HepG2 (cell line): ENCODE measurements around the gene ABHD17C.

Experiments
- IKZF4 ChIP-seq: sonication (generic); formaldehyde crosslinking; IDR thresholded peaks from 2 replicates; pipeline ENCODE4 v1.5.1; 2020; ENCODE audit warnings: borderline replicate concordance, mild to moderate bottlenecking, low read depth, missing genetic modification reagents; ENCODE audit errors: not compliant biosample characterization
- NR3C1 ChIP-seq: sonication (generic); formaldehyde crosslinking; IDR thresholded peaks from 2 replicates; pipeline ENCODE4 v1.4.0; 2020; ENCODE audit warnings: missing genetic modification reagents
- RFXAP ChIP-seq: sonication (generic); formaldehyde crosslinking; IDR thresholded peaks from 2 replicates; pipeline ENCODE4 v1.4.0; 2020; ENCODE audit warnings: missing genetic modification reagents, borderline replicate concordance
- SP4 ChIP-seq: sonication (generic); formaldehyde crosslinking; IDR thresholded peaks from 2 replicates; pipeline ENCODE4 v1.8.1; 2023; ENCODE audit warnings: mild to moderate bottlenecking, missing genetic modification reagents
- ZBTB2 ChIP-seq: sonication (generic); formaldehyde crosslinking; IDR thresholded peaks from 2 replicates; pipeline ENCODE4 v1.8.0; 2022; ENCODE audit warnings: low read depth, missing genetic modification reagents

- no peak for TF ChIP-seq NR3C1 (CRISPR knock-in tag)
- no peak for TF ChIP-seq RFXAP (CRISPR knock-in tag)
- TF ChIP-seq IKZF4 (CRISPR knock-in tag) = no peak
- no peak for TF ChIP-seq SP4 (CRISPR knock-in tag)
- no peak for TF ChIP-seq ZBTB2 (CRISPR knock-in tag)
Measured at GRCh38 chr15:80739919-80740318, 44.8 kb downstream of the ABHD17C start.
